H1 (cell line): Measurements from ENCODE around the gene OR5K2. TPM values are rescaled to one million over a fixed set of nuclear protein-coding genes. Genes with fewer than 3 reads are reported as not detected.

Experiments used
- CTCF ChIA-PET: fragments of 300-600 bp; sonication (Branson Sonifier 250); formaldehyde crosslinking; loops from one replicate; lab custom pipeline; 2021; ENCODE audit not compliant: partially characterized antibody; lab: Charles Lee
- POLR2A ChIA-PET: fragments of 300-600 bp; sonication (Branson Sonifier 250); formaldehyde crosslinking; loops from one replicate; lab custom pipeline; 2021; ENCODE audit warnings: inconsistent platforms; ENCODE audit not compliant: partially characterized antibody; lab: Charles Lee
- DNase-seq, 2 experiments: peaks; one replicate each; pipeline versions ENCODE4 v3.0.0 to v3.0.0-alpha.2; 2010 to 2022; ENCODE audit warnings: low spot score in 2 of 2, low read depth in 1 of 2, mixed read lengths in 1 of 2
- FAIRE-seq: peaks from 2 replicates; lab custom pipeline; 2011; peaks lifted over from hg19 to GRCh38; lab: Jason Lieb, UNC
- H2AFZ ChIP-seq: 2 replicates; pipeline ENCODE4 v1.8.1; 2012; ENCODE audit warnings: low read length, inconsistent platforms
- H2AK5ac ChIP-seq: 2 replicates; pipeline ENCODE4 v1.6.1; 2013; ENCODE audit warnings: low read depth, low read length
- H2BK120ac ChIP-seq: replicated peaks from 2 replicates; pipeline ENCODE3; 2013; ENCODE audit warnings: low read depth, low read length, inconsistent platforms
- H2BK12ac ChIP-seq: 2 replicates; pipeline ENCODE4 v1.6.1; 2013; ENCODE audit warnings: low read depth, low read length
- H2BK15ac ChIP-seq: 2 replicates; pipeline ENCODE4 v1.6.1; 2013; ENCODE audit warnings: low read length
- H2BK20ac ChIP-seq: 2 replicates; pipeline ENCODE4 v1.6.1; 2013; ENCODE audit warnings: low read length
- H2BK5ac ChIP-seq: 2 replicates; pipeline ENCODE4 v1.6.1; 2013; ENCODE audit warnings: low read depth, low read length
- H3K14ac ChIP-seq: 2 replicates; pipeline ENCODE4 v1.6.1; 2013; ENCODE audit warnings: inconsistent platforms; ENCODE audit not compliant: insufficient read length
- H3K18ac ChIP-seq: 2 replicates; pipeline ENCODE4 v1.6.1; 2013; ENCODE audit warnings: low read length; ENCODE audit errors: extremely low read depth
- H3K23ac ChIP-seq: 2 replicates; pipeline ENCODE4 v1.6.1; 2013; ENCODE audit warnings: inconsistent platforms; ENCODE audit not compliant: insufficient read length
- H3K23me2 ChIP-seq: 2 replicates; pipeline ENCODE4 v1.6.1; 2013; ENCODE audit warnings: low read depth, low read length
- H3K27ac ChIP-seq: 2 replicates; pipeline ENCODE4 v1.6.1; 2011; ENCODE audit warnings: low read depth, low read length, inconsistent platforms
- H3K27me3 ChIP-seq, 4 experiments: replicated peaks in 1 of 4; 1 replicate in 1 of 4; 2 replicates in 3 of 4; pipeline versions ENCODE4 v1.6.1 to v1.8.1; 2011 to 2013; ENCODE audit warnings: low read length in 3 of 4, mild to moderate bottlenecking in 3 of 4, inconsistent platforms in 2 of 4, mixed read lengths in 2 of 4, moderate library complexity in 1 of 4; ENCODE audit not compliant: control insufficient read depth in 3 of 4, insufficient read depth in 3 of 4; ENCODE audit errors: extremely low read depth in 1 of 4
- H3K36me3 ChIP-seq, 4 experiments: 2 replicates each; pipeline versions ENCODE4 v1.6.1 to v1.8.1; 2011 to 2013; ENCODE audit warnings: mild to moderate bottlenecking in 4 of 4, low read length in 3 of 4, moderate library complexity in 2 of 4, control low read depth in 1 of 4, inconsistent platforms in 1 of 4; ENCODE audit not compliant: insufficient read depth in 4 of 4, control insufficient read depth in 2 of 4
- H3K4ac ChIP-seq: replicated peaks from 2 replicates; pipeline ENCODE3; 2013; ENCODE audit warnings: low read length, low read depth, mixed read lengths, inconsistent platforms; ENCODE audit not compliant: insufficient read length
- H3K4me1 ChIP-seq, 4 experiments: replicated peaks in 1 of 4; 1 replicate in 1 of 4; 2 replicates in 3 of 4; pipeline versions ENCODE4 v1.6.1 to v1.8.1; 2011 to 2013; ENCODE audit warnings: low read length in 3 of 4, inconsistent platforms in 2 of 4, mixed read lengths in 1 of 4; ENCODE audit not compliant: insufficient read depth in 4 of 4, control insufficient read depth in 3 of 4
- H3K4me2 ChIP-seq, 2 experiments: 2 replicates each; pipeline versions ENCODE4 v1.6.1 to v1.8.1; 2011 to 2013; ENCODE audit warnings: low read depth in 2 of 2, low read length in 2 of 2, control low read depth in 1 of 2, inconsistent platforms in 1 of 2, mild to moderate bottlenecking in 1 of 2; ENCODE audit not compliant: insufficient read depth in 1 of 2
- H3K4me3 ChIP-seq, 4 experiments: fragments of 200-600, 300-600 bp in 1 of 4; sonication (generic), shearing (Covaris generic), sonication (Bioruptor Twin) in 1 of 4; 2 replicates each; pipeline versions ENCODE4 v1.5.1 to v1.8.1; 2011 to 2016; ENCODE audit warnings: low read length in 4 of 4, low read depth in 3 of 4, control low read depth in 2 of 4, inconsistent platforms in 2 of 4, mild to moderate bottlenecking in 2 of 4, mixed read lengths in 1 of 4, moderate library complexity in 1 of 4; ENCODE audit not compliant: insufficient read depth in 2 of 4; ENCODE audit errors: extremely low read depth in 1 of 4
- H3K56ac ChIP-seq: replicated peaks from 2 replicates; pipeline ENCODE3; 2013; ENCODE audit warnings: low read depth, mild to moderate bottlenecking, mixed read lengths, low read length, inconsistent platforms; ENCODE audit not compliant: insufficient read length
- H3K79me1 ChIP-seq: 2 replicates; pipeline ENCODE4 v1.6.1; 2013; ENCODE audit warnings: low read depth, low read length, control low read depth
- H3K79me2 ChIP-seq, 2 experiments: 2 replicates each; pipeline versions ENCODE4 v1.6.1 to v1.8.1; 2012 to 2013; ENCODE audit warnings: low read length in 2 of 2, mild to moderate bottlenecking in 2 of 2, inconsistent platforms in 1 of 2; ENCODE audit not compliant: insufficient read depth in 2 of 2, control insufficient read depth in 1 of 2
- H3K9ac ChIP-seq, 4 experiments: replicated peaks in 1 of 4; 1 replicate in 1 of 4; 2 replicates in 3 of 4; pipeline versions ENCODE4 v1.6.1 to v1.8.1; 2011 to 2013; ENCODE audit warnings: low read depth in 3 of 4, low read length in 3 of 4, control low read depth in 2 of 4, mild to moderate bottlenecking in 2 of 4, moderate library complexity in 2 of 4, inconsistent platforms in 1 of 4; ENCODE audit errors: extremely low read depth in 1 of 4
- H3K9me3 ChIP-seq, 2 experiments: 2 replicates each; pipeline versions ENCODE4 v1.6.1 to v1.8.1; 2012 to 2013; ENCODE audit warnings: mild to moderate bottlenecking in 2 of 2, moderate library complexity in 2 of 2, control low read depth in 1 of 2, inconsistent platforms in 1 of 2, low read depth in 1 of 2, low read length in 1 of 2, mixed read lengths in 1 of 2; ENCODE audit not compliant: insufficient read depth in 2 of 2
- H4K20me1 ChIP-seq, 2 experiments: replicated peaks in 1 of 2; 2 replicates each; pipeline versions ENCODE3 to v1.8.1; 2011 to 2013; ENCODE audit warnings: inconsistent platforms in 2 of 2, low read length in 2 of 2, mild to moderate bottlenecking in 1 of 2; ENCODE audit not compliant: insufficient read depth in 2 of 2, control insufficient read depth in 1 of 2
- H4K5ac ChIP-seq: 2 replicates; pipeline ENCODE4 v1.6.1; 2013; ENCODE audit warnings: low read length, low read depth, mixed read lengths, inconsistent platforms; ENCODE audit not compliant: insufficient read length
- H4K8ac ChIP-seq: 2 replicates; pipeline ENCODE4 v1.8.0; 2013; ENCODE audit warnings: mild to moderate bottlenecking, moderate library complexity, low read length, inconsistent platforms; ENCODE audit not compliant: insufficient read depth; ENCODE audit errors: extremely low read depth
- H4K91ac ChIP-seq: replicated peaks from 2 replicates; pipeline ENCODE3; 2013; ENCODE audit warnings: low read length, mixed read lengths, inconsistent platforms; ENCODE audit not compliant: insufficient read length
- EP300 ChIP-seq, 2 experiments: IDR thresholded peaks; 1 replicate in 1 of 2; 2 replicates in 1 of 2; pipeline ENCODE4 v1.6.1; 2011 to 2012; ENCODE audit warnings: low read depth in 2 of 2, low read length in 2 of 2, mild to moderate bottlenecking in 2 of 2, borderline replicate concordance in 1 of 2, inconsistent platforms in 1 of 2, moderate library complexity in 1 of 2
- KDM4A ChIP-seq: IDR thresholded peaks from one replicate; pipeline ENCODE4 v1.7.1; 2012; ENCODE audit warnings: low read depth, mild to moderate bottlenecking, moderate library complexity, low read length, inconsistent platforms; ENCODE audit not compliant: severe bottlenecking
- RXRA ChIP-seq: IDR thresholded peaks from 2 replicates; pipeline ENCODE4 v1.6.1; 2011; ENCODE audit warnings: low read depth, mild to moderate bottlenecking, low read length, moderate library complexity; ENCODE audit not compliant: insufficient read depth
- TAF7 ChIP-seq: optimal IDR thresholded peaks from 2 replicates; pipeline ENCODE3; 2011; ENCODE audit warnings: low read depth, mild to moderate bottlenecking, inconsistent platforms, low read length, moderate library complexity, borderline replicate concordance
- WGBS, 2 experiments: shearing (Covaris generic) in 1 of 2; methylation state at CpG; one replicate each; pipeline versions ENCODE4 v1.1.6 to v1.1.7; 2013 to 2015; ENCODE audit warnings: low lambda C conversion rate in 2 of 2, mixed read lengths in 2 of 2, inconsistent platforms in 1 of 2, low coverage in 1 of 2, missing lambda C conversion rate in 1 of 2; ENCODE audit not compliant: insufficient replicate concordance in 2 of 2, insufficient coverage in 1 of 2, insufficient read length in 1 of 2; ENCODE audit errors: extremely low coverage in 1 of 2, missing lambda C conversion rate in 1 of 2; 5-methylcytosine and 5-hydroxymethylcytosine counted together
- polyA plus RNA-seq, 7 experiments: library from polyadenylated mRNA; depleted of rRNA in 3 of 7; stranded (reverse) in 5 of 7; unstranded in 2 of 7; fragments of >200 nt in 5 of 7; fragments of 200-250 nt in 2 of 7; gene quantifications; 1 replicate in 5 of 7; 2 replicates in 1 of 7; 4 replicates in 1 of 7; pipeline versions ENCODE4 v1.2.1 to v1.2.3, GENCODE V29; 2011 to 2013; ENCODE audit warnings: missing spikeins in 2 of 7, mixed read lengths in 2 of 7
- total RNA-seq: library from RNA; stranded (reverse); fragmentation: NEBNext Ultra II Directional; extraction: Animal tissue kit (Norgen Biotek cat#: 25700); gene quantifications from 2 replicates; pipeline ENCODE4 v1.2.1, GENCODE V29; 2021

The OR5K2 gene
- total and polyA plus RNA-seq, 2 of the 8 experiments (the other 6 are each of a cell fraction or from before 2014, with no cell fraction given): not detected

- Histone ChIP-seq H3K79me2 (no peaks in the 10 kb centered on the region), H3K9ac (no peak overlapping the region)
- WGBS, 2 experiments: 100% methylated on average over 1 of the region's 1 CpG; no CpG with 5 or more reads in 1 of the 2 experiments
Measured at GRCh38 chr3:98542623-98543022, 45.1 kb downstream of the OR5K2 start.

More at GRCh38 chr3:98542623-98543022, 45.1 kb downstream of the OR5K2 start:
- Histone ChIP-seq H2BK15ac (peak overlapping the region; percentile 26; the same call in 1 of the 2 replicates), H3K27ac (no peak overlapping the region), H3K4ac (no peak overlapping the region), H4K91ac (no peak overlapping the region), H3K23ac (no peak overlapping the region), H2AK5ac (no peak overlapping the region), H3K56ac (no peak overlapping the region), H3K4me1 (peaks cover 0 to 2% (median 0%) of the 10 kb centered on the region in 4 experiments; a peak in 1 of 7 replicates), H3K9me3 (no peaks in the 10 kb centered on the region), H3K4me2 (no peak overlapping the region), H3K36me3 (no peaks in the 10 kb centered on the region), H3K79me1 (no peaks in the 10 kb centered on the region), H2BK120ac (no peak overlapping the region), H2BK12ac (no peak overlapping the region), H3K23me2 (no peaks in the 10 kb centered on the region), H3K18ac (no peak overlapping the region), H3K27me3 (no peaks in the 10 kb centered on the region), H2BK5ac (no peak overlapping the region), H3K4me3 (no peak overlapping the region), H4K20me1 (no peaks in the 10 kb centered on the region), H4K8ac (no peak overlapping the region), H4K5ac (no peak overlapping the region), H2AFZ (no peak overlapping the region), H2BK20ac (no peak overlapping the region), H3K14ac (no peak overlapping the region)
- TF ChIP-seq KDM4A: no peak
- no peak for TF ChIP-seq RXRA
- no peak for TF ChIP-seq EP300 (IDR thresholded peaks at IDR 0.05; ENCODE audit: borderline replicate concordance in 1 of 2, low read depth in 2 of 2, low read length in 2 of 2)
- no peak for TF ChIP-seq TAF7
- POLR2A ChIA-PET: no interaction called here
- CTCF ChIA-PET: interaction anchor here (0.5 kb wide), 1 partner anchor 286 kb away, joined by 3 read pairs; no protein-coding TSS in a partner anchor
- no peak for DNase-seq
- no peak for FAIRE-seq
